Caco-2 (cell line): ENCODE results near the gene TMEM80. TPM values are rescaled to one million over a fixed set of nuclear protein-coding genes. Genes with fewer than 3 reads are reported as not detected.

Experiments
- BruUV-seq: library from RNA; stranded (reverse); fragments of 400-500 nt; replicated peaks from 2 replicates; lab custom pipeline; 2021; lab: Mats Ljungman, UMichigan
- CTCF ChIA-PET: fragments of 300-600 bp; sonication (Branson Sonifier 250); formaldehyde crosslinking; loops from one replicate; lab custom pipeline; 2022; ENCODE audit warnings: antibody characterized with exemption; lab: Charles Lee
- POLR2A ChIA-PET: fragments of 300-600 bp; sonication (Branson Sonifier 250); formaldehyde crosslinking; loops from one replicate; lab custom pipeline; 2022; ENCODE audit warnings: antibody characterized with exemption; lab: Charles Lee
- DNase-seq, 2 experiments: peaks; one replicate each; pipeline versions ENCODE4 v3.0.0 to v3.0.0-alpha.2; 2020 to 2022
- H3K27me3 ChIP-seq: replicated peaks from 2 replicates; pipeline ENCODE4 v1.6.0; 2011; ENCODE audit warnings: low read length; ENCODE audit not compliant: control insufficient read depth, insufficient read depth
- H3K36me3 ChIP-seq: 2 replicates; pipeline ENCODE4 v1.5.1; 2011; ENCODE audit warnings: low read length; ENCODE audit not compliant: control insufficient read depth, insufficient read depth
- H3K4me1 ChIP-seq: fragments of 250-450 bp; sonication (Bioruptor Pico); 2 replicates; pipeline ENCODE4 v1.5.1; 2020; ENCODE audit warnings: mild to moderate bottlenecking
- H3K4me3 ChIP-seq: 2 replicates; pipeline ENCODE4 v1.5.1; 2011; ENCODE audit warnings: low read depth, mild to moderate bottlenecking, control low read depth, low read length
- H3K9me3 ChIP-seq: fragments of 250-450 bp; sonication (Bioruptor Pico); 2 replicates; pipeline ENCODE4 v1.5.1; 2020; ENCODE audit warnings: mild to moderate bottlenecking, moderate library complexity
- H3K27ac Mint-ChIP-seq: one replicate; pipeline ENCODE4 v1.8.0; 2022; ENCODE audit warnings: mixed read lengths; ENCODE audit not compliant: unreplicated experiment
- H3K27me3 Mint-ChIP-seq: one replicate; pipeline ENCODE4 v1.8.0; 2022; ENCODE audit warnings: mixed read lengths; ENCODE audit not compliant: insufficient read depth, unreplicated experiment
- H3K36me3 Mint-ChIP-seq: one replicate; pipeline ENCODE4 v1.8.0; 2022; ENCODE audit warnings: mild to moderate bottlenecking, mixed read lengths; ENCODE audit not compliant: insufficient read depth, unreplicated experiment
- H3K4me1 Mint-ChIP-seq: one replicate; pipeline ENCODE4 v1.8.0; 2022; ENCODE audit warnings: low read depth, mixed read lengths; ENCODE audit not compliant: unreplicated experiment
- H3K4me3 Mint-ChIP-seq: one replicate; pipeline ENCODE4 v1.8.0; 2022; ENCODE audit warnings: mild to moderate bottlenecking, moderate library complexity, mixed read lengths; ENCODE audit not compliant: unreplicated experiment
- H3K9me3 Mint-ChIP-seq: one replicate; pipeline ENCODE4 v1.8.0; 2022; ENCODE audit warnings: mixed read lengths; ENCODE audit not compliant: unreplicated experiment
- CTCF ChIP-seq, 2 experiments: fragments of 200-600 bp in 1 of 2; IDR thresholded peaks; 1 replicate in 1 of 2; 2 replicates in 1 of 2; pipeline versions ENCODE4 v1.5.1 to v1.8.0; 2011 to 2022; ENCODE audit warnings: antibody characterized with exemption in 1 of 2, control low read depth in 1 of 2, inconsistent platforms in 1 of 2, low read depth in 1 of 2, low read length in 1 of 2, mild to moderate bottlenecking in 1 of 2, moderate library complexity in 1 of 2; ENCODE audit not compliant: insufficient read depth in 1 of 2, severe bottlenecking in 1 of 2, unreplicated experiment in 1 of 2
- intact Hi-C: fragments of 100-400 bp; cut with micrococcal nuclease; formaldehyde crosslinking; loops from one replicate; pipeline ENCODE4 v1.10.0; 2022; ENCODE audit not compliant: unreplicated experiment
- total RNA-seq: library from RNA; stranded (reverse); gene quantifications from 2 replicates; pipeline ENCODE4 v1.2.3, GENCODE V29; 2022

TMEM80 gene
- total RNA-seq, 1 experiment from 2014 or later, result 74.7 TPM

DNA sequence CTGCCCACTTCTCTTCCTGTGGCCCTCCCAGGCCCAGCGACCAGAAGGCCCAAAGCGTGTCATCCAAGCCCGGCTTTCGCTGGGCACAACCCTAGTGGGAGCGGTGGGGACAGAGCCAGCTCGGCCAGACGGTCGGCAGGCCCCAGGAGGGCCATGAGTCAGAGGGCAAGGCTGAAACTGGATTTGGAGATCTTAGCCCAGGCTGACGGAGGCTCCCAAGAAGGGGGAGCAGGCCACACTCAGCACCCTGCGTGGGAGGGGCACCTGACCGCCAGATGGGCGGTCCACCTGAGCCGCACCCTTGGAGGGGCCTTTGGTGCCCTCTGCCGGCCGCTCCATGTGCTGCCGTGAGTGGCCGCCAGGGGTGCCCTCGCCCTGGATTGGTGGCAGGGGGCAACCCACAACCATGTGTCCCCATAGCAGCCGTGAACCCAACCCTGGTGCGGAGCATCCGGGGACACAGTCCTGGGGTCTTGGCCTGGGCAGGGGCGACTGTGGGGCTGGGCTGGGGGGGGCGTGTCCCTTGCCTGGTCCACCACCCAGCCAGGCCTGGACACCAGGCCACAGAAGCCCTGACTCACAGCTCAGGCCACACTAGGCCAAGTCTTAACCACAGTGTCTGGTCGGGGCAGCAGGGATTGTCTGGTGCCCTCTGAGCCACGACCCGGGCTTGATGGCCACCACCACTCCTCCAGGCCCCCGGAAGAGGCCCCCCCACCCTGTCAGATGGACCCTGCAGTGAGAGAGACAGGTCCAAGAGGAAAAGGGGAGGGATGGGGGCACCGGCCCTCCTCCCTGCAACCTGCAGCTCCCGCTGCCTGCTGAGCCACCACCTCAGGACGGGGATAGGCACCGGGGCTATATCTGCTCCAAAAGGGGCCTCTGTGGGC lies 32.5 kb downstream of the TMEM80 start:
- Mint-ChIP-seq H3K4me1 (peaks cover 4% of the 10 kb centered on the region), H3K27me3 (no peaks in the 10 kb centered on the region), H3K36me3 (peaks cover 62% of the 10 kb centered on the region), H3K27ac (no peak overlapping the region), H3K9me3 (no peaks in the 10 kb centered on the region), H3K4me3 (no peak overlapping the region)
- Histone ChIP-seq H3K9me3 (no peaks in the 10 kb centered on the region), H3K4me1 (peaks cover 15% of the 10 kb centered on the region), H3K27me3 (no peaks in the 10 kb centered on the region), H3K36me3 (peaks cover 6% of the 10 kb centered on the region), H3K4me3 (no peak overlapping the region)
- intact Hi-C loops, result loop anchor here (10.0 kb wide), 1 partner anchor 173 kb away; no protein-coding TSS in a partner anchor
- ChIA-PET CTCF (no interaction called here), POLR2A (no interaction called here)
- peak in 1 of 2 experiments; percentile 80 for DNase-seq
- TF ChIP-seq CTCF (IDR thresholded peaks at IDR 0.05; ENCODE audit: insufficient read depth in 1 of 2, low read depth in 1 of 2, low read length in 1 of 2, severe bottlenecking in 1 of 2, unreplicated experiment in 1 of 2), result peak; percentile 67 to 92
- no TSS peak for BruUV-seq

GRCh38 chr11:728901-729491 lies 33.4 kb downstream of the TMEM80 start:
- no TSS peak for BruUV-seq

More at GRCh38 chr11:728901-729491, 33.4 kb downstream of the TMEM80 start:
- Mint-ChIP-seq H3K4me1 (peaks cover 4% of the 10 kb centered on the region), H3K27ac (no peak overlapping the region), H3K36me3 (peaks cover 57% of the 10 kb centered on the region), H3K9me3 (no peaks in the 10 kb centered on the region), H3K4me3 (no peak overlapping the region), H3K27me3 (no peaks in the 10 kb centered on the region)
- Histone ChIP-seq H3K4me3 (no peak overlapping the region), H3K4me1 (peaks cover 15% of the 10 kb centered on the region), H3K36me3 (peaks cover 2% of the 10 kb centered on the region), H3K9me3 (no peaks in the 10 kb centered on the region), H3K27me3 (no peaks in the 10 kb centered on the region)
- no peak for DNase-seq
- intact Hi-C loops, result loop anchor here (10.0 kb wide), 1 partner anchor 174 kb away; no protein-coding TSS in a partner anchor
- TF ChIP-seq CTCF (IDR thresholded peaks at IDR 0.05; ENCODE audit: insufficient read depth in 1 of 2, low read depth in 1 of 2, low read length in 1 of 2, severe bottlenecking in 1 of 2, unreplicated experiment in 1 of 2), result no peak
- POLR2A ChIA-PET, result no interaction called here
- CTCF ChIA-PET, result no interaction called here
